ENCODE results near the gene YJEFN3. TPM values are rescaled to one million over a fixed set of nuclear protein-coding genes. Genes with fewer than 3 reads are reported as not detected.

Gene YJEFN3
- total RNA-seq, 1 experiment from 2014 or later, result 16.6 TPM

DNA sequence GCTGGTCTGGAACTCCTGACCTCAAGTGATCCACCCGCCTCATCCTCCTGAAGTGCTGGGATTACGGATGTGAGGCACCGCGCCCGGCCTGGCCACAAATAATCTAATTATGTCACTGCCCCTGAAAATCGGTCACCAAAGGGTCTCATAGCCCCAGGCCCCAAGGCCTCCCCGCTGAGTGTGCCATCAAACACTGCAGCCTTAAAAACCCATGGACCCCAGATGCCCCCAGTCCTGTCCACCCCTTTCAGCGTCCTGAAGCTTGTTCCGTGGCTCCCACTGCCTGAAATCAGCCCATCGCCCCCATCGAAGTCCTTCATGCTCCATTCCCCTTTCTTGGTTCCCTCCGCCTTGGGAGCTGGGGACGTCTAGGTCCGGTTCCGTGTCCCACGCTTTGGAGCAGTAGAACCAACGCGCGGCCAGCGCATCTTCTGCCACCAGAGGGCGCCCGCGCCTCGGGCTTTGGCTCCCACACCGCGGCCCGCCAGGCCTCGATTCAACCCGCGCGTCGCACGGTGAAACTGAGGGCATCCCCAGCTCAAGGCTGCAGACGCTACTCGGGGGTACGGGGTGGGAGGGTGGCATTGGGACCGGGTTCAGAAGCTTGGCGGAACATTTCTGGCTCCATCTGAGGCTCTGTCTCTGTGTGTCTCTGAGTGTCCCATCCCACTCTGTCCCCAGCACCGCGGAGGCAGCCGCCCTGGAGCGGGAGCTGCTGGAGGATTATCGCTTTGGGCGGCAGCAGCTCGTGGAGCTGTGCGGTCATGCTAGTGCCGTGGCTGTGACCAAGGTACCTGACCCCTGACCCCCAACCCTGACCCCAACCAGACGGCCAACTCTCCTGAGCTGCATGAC is 3.5 kb downstream of the YJEFN3 start:
- H3K4me2 ChIP-seq (ENCODE audit: insufficient read depth, insufficient read length, low read length), result no peak overlapping the region
- no peaks in the 10 kb centered on the region for H3K79me2 ChIP-seq (ENCODE audit: insufficient read depth, low read length)
- H4K20me1 ChIP-seq (ENCODE audit: control insufficient read depth, insufficient read depth, insufficient read length), result peaks cover 3% of the 10 kb centered on the region
- no CpG with 5 or more reads among the region's 48 CpGs for WGBS (ENCODE audit: extremely low coverage, insufficient read length, low lambda C conversion rate)
- peaks cover 11% of the 10 kb centered on the region for H3K27me3 Mint-ChIP-seq (ENCODE audit: low read depth)
- H4K8ac ChIP-seq (replicated peaks; ENCODE audit: insufficient read length, low read depth, low read length), result no peak overlapping the region
- no peak overlapping the region for H2BK5ac ChIP-seq (ENCODE audit: insufficient read length, low read length)
- no peak overlapping the region; the same call in 1 of the 2 replicates for H3K14ac ChIP-seq (ENCODE audit: insufficient read depth, low read length)
- peak overlapping the region in 1 of 3 experiments; percentile 34; a peak in 1 of 7 replicates for H3K27ac Mint-ChIP-seq
- peaks cover 11 to 41% (median 28%) of the 10 kb centered on the region in 3 experiments; a peak in 6 of 7 replicates for H3K36me3 Mint-ChIP-seq (ENCODE audit: insufficient read depth in 1 of 3, low read depth in 3 of 3)
- no peak overlapping the region for H3T11ph ChIP-seq (ENCODE audit: low read length)
- no peak overlapping the region for H3K56ac ChIP-seq (ENCODE audit: insufficient read length, low read depth, low read length)
- no peak overlapping the region for H3K4ac ChIP-seq (ENCODE audit: low read depth, low read length)
- no peak overlapping the region for H3K27ac ChIP-seq (ENCODE audit: insufficient read length, low read depth, low read length)
- H3K27me3 ChIP-seq (ENCODE audit: insufficient read depth, low read length), result no peaks in the 10 kb centered on the region
- TF ChIP-seq, protein P1, sequence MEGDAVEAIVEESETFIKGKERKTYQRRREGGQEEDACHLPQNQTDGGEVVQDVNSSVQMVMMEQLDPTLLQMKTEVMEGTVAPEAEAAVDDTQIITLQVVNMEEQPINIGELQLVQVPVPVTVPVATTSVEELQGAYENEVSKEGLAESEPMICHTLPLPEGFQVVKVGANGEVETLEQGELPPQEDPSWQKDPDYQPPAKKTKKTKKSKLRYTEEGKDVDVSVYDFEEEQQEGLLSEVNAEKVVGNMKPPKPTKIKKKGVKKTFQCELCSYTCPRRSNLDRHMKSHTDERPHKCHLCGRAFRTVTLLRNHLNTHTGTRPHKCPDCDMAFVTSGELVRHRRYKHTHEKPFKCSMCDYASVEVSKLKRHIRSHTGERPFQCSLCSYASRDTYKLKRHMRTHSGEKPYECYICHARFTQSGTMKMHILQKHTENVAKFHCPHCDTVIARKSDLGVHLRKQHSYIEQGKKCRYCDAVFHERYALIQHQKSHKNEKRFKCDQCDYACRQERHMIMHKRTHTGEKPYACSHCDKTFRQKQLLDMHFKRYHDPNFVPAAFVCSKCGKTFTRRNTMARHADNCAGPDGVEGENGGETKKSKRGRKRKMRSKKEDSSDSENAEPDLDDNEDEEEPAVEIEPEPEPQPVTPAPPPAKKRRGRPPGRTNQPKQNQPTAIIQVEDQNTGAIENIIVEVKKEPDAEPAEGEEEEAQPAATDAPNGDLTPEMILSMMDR (conservative IDR thresholded peaks at IDR 0.05), result peak; percentile 98
- no peak overlapping the region; a peak in 1 of 5 replicates for H3K4me3 Mint-ChIP-seq
- H4K91ac ChIP-seq (ENCODE audit: insufficient read length, low read depth, low read length), result no peak overlapping the region
- no peak overlapping the region for H3K23ac ChIP-seq (ENCODE audit: insufficient read length, low read depth, low read length)
- no peaks in the 10 kb centered on the region for H3K4me1 ChIP-seq (ENCODE audit: insufficient read depth, low read length)
- no peak overlapping the region for H4K5ac ChIP-seq (ENCODE audit: insufficient read length, low read depth, low read length)
- peak; percentile 84 for DNase-seq
- no peak overlapping the region for H3K18ac ChIP-seq (ENCODE audit: insufficient read length, low read depth, low read length)
- no peak overlapping the region for H2AK5ac ChIP-seq (ENCODE audit: insufficient read length, low read length)
- H3K4me1 Mint-ChIP-seq, result peaks cover 10 to 17% of the 10 kb centered on the region in 2 experiments
- no peak overlapping the region for H3K9ac ChIP-seq (ENCODE audit: extremely low read depth, insufficient read length, low read length)
- no peaks in the 10 kb centered on the region; a peak in 1 of 5 replicates for H3K9me3 Mint-ChIP-seq
- no peak overlapping the region for H2BK12ac ChIP-seq (ENCODE audit: insufficient read length, low read depth, low read length)
- no peak overlapping the region for H2BK20ac ChIP-seq (ENCODE audit: low read depth, low read length, poor library complexity, severe bottlenecking)
- H3K79me1 ChIP-seq (ENCODE audit: insufficient read depth, low read depth, low read length, poor library complexity, severe bottlenecking), result no peaks in the 10 kb centered on the region
- no peak overlapping the region for H2BK120ac ChIP-seq (ENCODE audit: low read depth, low read length, poor library complexity, severe bottlenecking)
- no peak overlapping the region for H2BK15ac ChIP-seq (ENCODE audit: low read depth, low read length)
- no peaks in the 10 kb centered on the region for H3K23me2 ChIP-seq (ENCODE audit: insufficient read length, low read depth, low read length, poor library complexity, severe bottlenecking)
- no peaks in the 10 kb centered on the region for H3K9me3 ChIP-seq (ENCODE audit: control insufficient read depth, low read depth, low read length)
- H2AFZ ChIP-seq (ENCODE audit: low read length), result no peak overlapping the region

Data from H9 (cell line).